Ectodermal cell (in vitro differentiated cells): Measurements from ENCODE around the gene CBX2.

Source experiments
- H3K27ac ChIP-seq: 2 replicates; pipeline ENCODE4 v1.7.0; 2013; ENCODE audit warnings: mild to moderate bottlenecking, low read depth, low read length; ENCODE audit not compliant: insufficient read depth, poor library complexity, severe bottlenecking
- H3K27me3 ChIP-seq: 2 replicates; pipeline ENCODE4 v1.7.0; 2013; ENCODE audit warnings: mild to moderate bottlenecking, low read length; ENCODE audit not compliant: insufficient read depth, control insufficient read depth, poor library complexity, severe bottlenecking
- H3K36me3 ChIP-seq: one replicate; pipeline ENCODE4 v1.7.0; 2013; ENCODE audit warnings: low read length; ENCODE audit not compliant: control insufficient read depth, insufficient read depth
- H3K4me1 ChIP-seq: one replicate; pipeline ENCODE4 v1.7.0; 2013; ENCODE audit warnings: low read length; ENCODE audit not compliant: control insufficient read depth, insufficient read depth
- H3K4me3 ChIP-seq: 2 replicates; pipeline ENCODE4 v1.7.0; 2013; ENCODE audit warnings: low read depth, low read length, control low read depth; ENCODE audit not compliant: insufficient read depth
- H3K9me3 ChIP-seq: 2 replicates; pipeline ENCODE4 v1.7.0; 2013; ENCODE audit warnings: mild to moderate bottlenecking, low read length, moderate library complexity; ENCODE audit not compliant: control insufficient read depth
- WGBS, 2 experiments: methylation state at CpG; one replicate each; pipeline ENCODE4 v1.1.7; 2013; ENCODE audit warnings: missing lambda C conversion rate in 2 of 2; 5-methylcytosine and 5-hydroxymethylcytosine counted together

The CBX2 gene

DNA sequence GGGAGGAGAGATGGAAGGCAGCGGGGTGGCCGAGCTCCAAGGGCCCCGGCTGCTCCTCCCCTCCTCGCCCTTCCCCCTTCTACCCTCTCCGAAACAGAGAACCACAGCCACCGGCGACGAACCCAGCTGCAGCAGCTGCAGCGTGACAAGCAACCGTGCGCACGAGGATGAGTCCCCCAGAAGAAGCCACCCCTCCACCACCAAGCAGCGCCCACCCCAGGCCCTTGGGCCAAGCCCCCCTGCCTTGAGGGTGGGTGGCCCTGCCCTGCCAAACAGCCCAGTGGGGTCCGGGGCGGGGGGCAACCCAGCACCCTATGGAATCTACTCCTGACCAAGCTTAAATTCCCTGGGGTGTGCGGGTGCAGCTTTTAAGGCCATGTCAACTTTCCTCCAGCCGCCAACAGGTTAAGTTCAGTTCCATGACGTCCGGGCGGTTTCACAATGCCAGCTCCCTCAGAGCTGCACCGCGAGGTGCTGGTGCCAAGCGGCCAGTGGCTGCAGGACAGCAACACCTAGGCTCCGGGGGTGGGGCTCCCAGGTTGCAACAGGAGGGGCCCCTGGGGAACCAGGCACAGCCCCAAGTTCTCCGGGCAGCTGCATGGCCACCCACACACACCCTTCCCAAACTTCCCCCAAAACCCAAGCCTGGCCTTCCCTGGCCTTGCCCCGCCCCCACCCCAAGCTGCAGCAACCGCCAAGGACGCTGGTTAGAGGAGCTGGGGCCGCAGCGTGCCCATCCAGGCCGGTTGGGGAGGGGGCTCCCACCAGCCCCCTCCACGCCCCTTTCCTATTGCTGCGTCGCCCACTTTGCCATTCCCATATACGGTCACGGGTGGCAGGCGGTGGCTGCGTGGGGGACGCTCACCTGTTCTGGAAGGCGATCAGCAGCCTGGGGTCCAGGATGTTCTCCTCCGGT lies 59.3 kb downstream of the CBX2 start:
- Histone ChIP-seq H3K4me1 (peaks cover 56% of the 10 kb centered on the region), H3K9me3 (no peaks in the 10 kb centered on the region), H3K36me3 (no peaks in the 10 kb centered on the region), H3K4me3 (peak overlapping the region; percentile 58), H3K27ac (no peak overlapping the region), H3K27me3 (peaks cover 88% of the 10 kb centered on the region)
- 1% methylated on average over 41 of the region's 41 CpGs for WGBS, 2 experiments
